A673 (cell line): ENCODE results near the gene MTREX.

Experiments
- CTCF ChIP-seq: fragments of 300-800, 200-600 bp; sonication (generic); conservative IDR thresholded peaks from 2 replicates; pipeline ENCODE4 v1.5.1; 2017; ENCODE audit warnings: low read depth, mild to moderate bottlenecking, antibody characterized with exemption, low read length, moderate library complexity, mixed read lengths
- EZH2 ChIP-seq: fragments of 200-600 bp; sonication (generic); IDR thresholded peaks from 2 replicates; pipeline ENCODE4 v1.6.1; 2017; ENCODE audit warnings: borderline replicate concordance, low read depth, mild to moderate bottlenecking, mixed read lengths, antibody characterized with exemption, low read length; ENCODE audit not compliant: poor library complexity, severe bottlenecking

- no peak for TF ChIP-seq CTCF
- no peak for TF ChIP-seq EZH2
These were observed at the start of gene MTREX, which contains the start of gene DHX29 for GRCh38 chr5:55307383-55308253.
